K562 (cell line): Measurements from ENCODE around the gene STAT4. TPM values are rescaled to one million over a fixed set of nuclear protein-coding genes. Genes with fewer than 3 reads are reported as not detected.

ENCODE experiments used
- ATAC-seq: fragments of 200-7000 bp; cut with Tn5 transposase; 3 replicates; pipeline ENCODE4 v1.9.1; 2020; ENCODE audit warnings: moderate library complexity
- BruUV-seq: library from RNA; stranded (reverse); fragments of 400-500 nt; replicated peaks from 2 replicates; lab custom pipeline; 2021; lab: Mats Ljungman, UMichigan
- CTCF ChIA-PET: fragments of 300-600 bp; formaldehyde crosslinking; extraction: SDS; loops from one replicate; lab custom pipeline; 2021; ENCODE audit warnings: low intra/inter-chr PET ratio; lab: Yijun Ruan, JAX
- POLR2A ChIA-PET: fragments of 300-600, 350-650 bp; sonication (Branson Sonifier 250); formaldehyde crosslinking; extraction: SDS; loops from one replicate; lab custom pipeline; 2021; ENCODE audit warnings: antibody characterized with exemption, inconsistent platforms; lab: Yijun Ruan, JAX
- DNase-seq, 4 experiments: peaks; one replicate each; pipeline versions ENCODE4 v3.0.0 to v3.0.0-alpha.2; 2011 to 2018; ENCODE audit warnings: low spot score in 3 of 4, mixed read lengths in 3 of 4; ENCODE audit errors: extremely low read depth in 1 of 4
- FAIRE-seq: peaks from 2 replicates; lab custom pipeline; 2011; peaks lifted over from hg19 to GRCh38; lab: Jason Lieb, UNC
- H2AFZ ChIP-seq: 2 replicates; pipeline ENCODE4 v1.6.0; 2011; ENCODE audit warnings: low read depth, low read length, control low read depth, inconsistent platforms
- H3K27ac ChIP-seq: fragments of 200-600 bp; 3 replicates; pipeline ENCODE4 v1.8.0; 2011; ENCODE audit warnings: low read depth, mild to moderate bottlenecking, control low read depth, inconsistent platforms, low read length, moderate library complexity, mixed read lengths; ENCODE audit errors: extremely low read depth
- H3K27me3 ChIP-seq, 2 experiments: fragments of 300-600 bp in 1 of 2; 2 replicates in 1 of 2; 3 replicates in 1 of 2; pipeline versions ENCODE4 v1.6.0 to v1.8.0; 2011; ENCODE audit warnings: inconsistent platforms in 2 of 2, low read length in 2 of 2, mild to moderate bottlenecking in 1 of 2, mixed read lengths in 1 of 2, moderate library complexity in 1 of 2; ENCODE audit not compliant: control insufficient read depth in 2 of 2, insufficient read depth in 2 of 2
- H3K36me3 ChIP-seq: fragments of 300-600 bp; 3 replicates; pipeline ENCODE4 v1.8.0; 2011; ENCODE audit warnings: mild to moderate bottlenecking, low read length, inconsistent platforms; ENCODE audit not compliant: control insufficient read depth, insufficient read depth
- H3K4me1 ChIP-seq, 2 experiments: fragments of 200-600 bp in 1 of 2; replicated peaks in 1 of 2; 2 replicates in 1 of 2; 3 replicates in 1 of 2; pipeline versions ENCODE4 v1.5.1 to v1.8.0; 2011; ENCODE audit warnings: inconsistent platforms in 2 of 2, low read length in 2 of 2, mild to moderate bottlenecking in 1 of 2, mixed read lengths in 1 of 2, moderate library complexity in 1 of 2; ENCODE audit not compliant: control insufficient read depth in 2 of 2, insufficient read depth in 2 of 2
- H3K4me2 ChIP-seq: 2 replicates; pipeline ENCODE4 v1.6.1; 2011; ENCODE audit warnings: low read length, control low read depth, inconsistent platforms, mixed read lengths; ENCODE audit not compliant: insufficient read depth
- H3K4me3 ChIP-seq: fragments of 200-600 bp; sonication (generic), shearing (Covaris generic); 2 replicates; pipeline ENCODE4 v1.5.1; 2016; ENCODE audit warnings: control low read depth, inconsistent platforms
- H3K79me2 ChIP-seq: fragments of 200-600 bp; 3 replicates; pipeline ENCODE4 v1.8.0; 2011; ENCODE audit warnings: low read length, inconsistent platforms; ENCODE audit not compliant: control insufficient read depth, insufficient read depth
- H3K9ac ChIP-seq, 2 experiments: 2 replicates each; pipeline versions ENCODE4 v1.6.0 to v1.6.1; 2011; ENCODE audit warnings: low read depth in 2 of 2, low read length in 2 of 2, control low read depth in 1 of 2, inconsistent platforms in 1 of 2, mild to moderate bottlenecking in 1 of 2, mixed read lengths in 1 of 2; ENCODE audit not compliant: insufficient read depth in 1 of 2
- H3K9me1 ChIP-seq: one replicate; pipeline ENCODE4 v1.6.0; 2011; ENCODE audit warnings: inconsistent platforms, mild to moderate bottlenecking, low read length, moderate library complexity; ENCODE audit not compliant: control insufficient read depth, insufficient read depth
- H3K9me3 ChIP-seq: replicated peaks from 2 replicates; pipeline ENCODE4 v1.5.1; 2011; ENCODE audit warnings: low read depth, low read length, inconsistent platforms; ENCODE audit not compliant: control insufficient read depth, insufficient read depth
- H4K20me1 ChIP-seq: replicated peaks from 2 replicates; pipeline ENCODE4 v1.6.1; 2011; ENCODE audit warnings: low read length, inconsistent platforms, mixed read lengths; ENCODE audit not compliant: control insufficient read depth, insufficient read depth
- JUN ChIP-seq, 2 experiments: sonication (generic) in 1 of 2; formaldehyde crosslinking in 1 of 2; IDR thresholded peaks; 2 replicates each; pipeline versions ENCODE4 v1.6.1 to v1.8.0; 2012 to 2022; ENCODE audit warnings: borderline replicate concordance in 2 of 2, mild to moderate bottlenecking in 2 of 2, improper control_type of control experiment in 1 of 2, low read depth in 1 of 2, low read length in 1 of 2, missing genetic modification reagents in 1 of 2
- SOX6 ChIP-seq: fragments of 450-650 bp; IDR thresholded peaks from 2 replicates; pipeline ENCODE4 v1.6.1; 2014; ENCODE audit warnings: mild to moderate bottlenecking
- ZBTB5 ChIP-seq: fragments of 450-650 bp; IDR thresholded peaks from 2 replicates; pipeline ENCODE4 v1.6.1; 2017; ENCODE audit warnings: antibody characterized with exemption
- ZNF644 ChIP-seq: fragments of 200-800 bp; sonication (Bioruptor generic); IDR thresholded peaks from 2 replicates; pipeline ENCODE4 v1.6.1; 2016; ENCODE audit warnings: low read depth, missing genetic modification characterization, missing compliant biosample characterization
- WGBS: fragments of 100-300 bp; shearing (Covaris generic); methylation state at CpG from one replicate; pipeline ENCODE4 v1.1.6; 2016; ENCODE audit warnings: low coverage, mixed read lengths; ENCODE audit not compliant: insufficient coverage; ENCODE audit errors: missing lambda C conversion rate; 5-methylcytosine and 5-hydroxymethylcytosine counted together
- in situ Hi-C: fragments of 300-500 bp; cut with MboI; formaldehyde crosslinking; loops from 4 replicates; pipeline ENCODE4 v1.15.0; 2018; ENCODE audit warnings: inconsistent platforms, mixed read lengths
- intact Hi-C: fragments of 100-400 bp; cut with micrococcal nuclease; formaldehyde crosslinking; loops from 2 replicates; pipeline ENCODE4 v1.14.2; 2022
- polyA plus RNA-seq, 8 experiments: library from polyadenylated mRNA; depleted of rRNA in 4 of 8; stranded (reverse) in 5 of 8; unstranded in 3 of 8; fragments of >200 nt; fragmentation: Nextera tagmentation in 2 of 8; fragmentation: Illumina TruSeq in 1 of 8; extraction: Ambion mirVana in 2 of 8; extraction: Trizol in 1 of 8; gene quantifications; 2 replicates each; pipeline versions ENCODE4 v1.2.1 to v1.2.3, GENCODE V29; 2011 to 2014; ENCODE audit warnings: inconsistent platforms in 1 of 8, missing spikeins in 1 of 8
- total RNA-seq, 7 experiments: library from RNA; depleted of rRNA in 6 of 7; stranded (reverse); fragments of >200 nt in 6 of 7; fragmentation: Illumina TruSeq in 2 of 7; extraction: Trizol in 2 of 7; gene quantifications; 2 replicates each; pipeline versions ENCODE4 v1.2.1 to v1.2.3, GENCODE V29; 2011 to 2021; ENCODE audit warnings: low replicate concordance in 1 of 7
- TF ChIP-seq, protein P1 (sequence below): fragments of 250-450 bp; sonication (Bioruptor Pico); IDR thresholded peaks from 2 replicates; pipeline ENCODE4 v1.5.0; 2020; ENCODE audit warnings: mild to moderate bottlenecking, borderline replicate concordance

The STAT4 gene
- total and polyA plus RNA-seq, 9 of the 15 experiments (the other 6 are each of a cell fraction or from before 2014, with no cell fraction given), result 0.01 to 0.06 (median 0.03) TPM; not detected in 6

DNA sequence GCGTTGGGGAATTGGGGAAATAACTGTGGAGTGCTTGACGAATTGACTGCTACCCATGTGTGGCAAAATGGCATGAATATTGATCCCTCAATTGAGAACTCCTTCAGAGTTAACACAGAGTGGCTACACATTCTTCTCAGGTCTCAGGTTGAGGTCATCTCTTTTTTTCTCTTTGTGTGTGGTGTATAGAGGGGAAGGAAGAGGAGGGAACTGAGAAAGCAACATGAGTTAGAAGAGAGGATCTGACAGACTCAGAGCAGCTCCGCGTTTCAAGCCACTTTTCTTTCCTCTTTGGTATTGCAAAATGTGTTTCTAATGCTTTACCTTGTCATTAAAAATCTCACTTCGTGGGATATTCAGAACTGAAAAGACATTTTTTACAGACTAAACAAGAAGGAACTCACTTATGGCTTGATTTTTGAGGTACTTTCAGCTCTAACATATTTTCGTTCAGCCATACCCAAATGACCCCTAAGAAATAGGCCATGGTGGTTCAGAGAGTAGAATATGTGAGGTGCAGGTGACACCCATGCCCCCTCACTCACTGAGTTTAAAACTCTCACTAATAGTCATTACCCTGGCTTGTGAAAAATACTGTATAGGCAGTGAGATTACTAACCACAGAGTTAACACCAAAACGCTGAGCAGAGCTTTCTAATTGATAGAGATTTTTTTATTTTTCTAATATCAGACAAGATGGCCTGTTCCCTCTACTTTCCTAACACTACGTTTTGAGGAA is 22.5 kb downstream of the STAT4 start:
- DNase-seq (no peak), FAIRE-seq (no peak), ATAC-seq (no peak)
- WGBS, result 0% methylated on average over 7 of the region's 8 CpGs
- intact Hi-C loops, result no loop called here
- Histone ChIP-seq H4K20me1 (no peaks in the 10 kb centered on the region), H3K9me1 (no peaks in the 10 kb centered on the region), H3K9ac (no peak overlapping the region), H3K4me2 (no peak overlapping the region), H3K79me2 (no peaks in the 10 kb centered on the region), H3K36me3 (no peaks in the 10 kb centered on the region), H3K4me3 (no peak overlapping the region), H2AFZ (no peak overlapping the region), H3K9me3 (no peaks in the 10 kb centered on the region), H3K4me1 (no peaks in the 10 kb centered on the region), H3K27ac (no peak overlapping the region), H3K27me3 (no peaks in the 10 kb centered on the region; a peak in 1 of 5 replicates)
- CTCF ChIA-PET, result interaction anchor here (0.6 kb wide), 1 partner anchor 209 kb away, joined by 3 read pairs; no protein-coding TSS in a partner anchor
- POLR2A ChIA-PET, result interaction anchor here (0.6 kb wide), 1 partner anchor 478 kb away, joined by 3 read pairs; no protein-coding TSS in a partner anchor
- in situ Hi-C loops, result no loop called here
- BruUV-seq, result no TSS peak
- no peak for TF ChIP-seq JUN (IDR thresholded peaks at IDR 0.05; ENCODE audit: borderline replicate concordance, low read depth, low read length)
- TF ChIP-seq JUN (CRISPR knock-in tag; IDR thresholded peaks at IDR 0.05; ENCODE audit: borderline replicate concordance), result no peak
- TF ChIP-seq ZBTB5, result no peak
- TF ChIP-seq ZNF644 (tag), result no peak
- no peak for TF ChIP-seq SOX6
- TF ChIP-seq, protein P1, sequence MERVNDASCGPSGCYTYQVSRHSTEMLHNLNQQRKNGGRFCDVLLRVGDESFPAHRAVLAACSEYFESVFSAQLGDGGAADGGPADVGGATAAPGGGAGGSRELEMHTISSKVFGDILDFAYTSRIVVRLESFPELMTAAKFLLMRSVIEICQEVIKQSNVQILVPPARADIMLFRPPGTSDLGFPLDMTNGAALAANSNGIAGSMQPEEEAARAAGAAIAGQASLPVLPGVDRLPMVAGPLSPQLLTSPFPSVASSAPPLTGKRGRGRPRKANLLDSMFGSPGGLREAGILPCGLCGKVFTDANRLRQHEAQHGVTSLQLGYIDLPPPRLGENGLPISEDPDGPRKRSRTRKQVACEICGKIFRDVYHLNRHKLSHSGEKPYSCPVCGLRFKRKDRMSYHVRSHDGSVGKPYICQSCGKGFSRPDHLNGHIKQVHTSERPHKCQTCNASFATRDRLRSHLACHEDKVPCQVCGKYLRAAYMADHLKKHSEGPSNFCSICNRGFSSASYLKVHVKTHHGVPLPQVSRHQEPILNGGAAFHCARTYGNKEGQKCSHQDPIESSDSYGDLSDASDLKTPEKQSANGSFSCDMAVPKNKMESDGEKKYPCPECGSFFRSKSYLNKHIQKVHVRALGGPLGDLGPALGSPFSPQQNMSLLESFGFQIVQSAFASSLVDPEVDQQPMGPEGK (CRISPR knock-in tag), result no peak
